T-helper 17 cell (primary cell): ENCODE data around the gene AUTS2. TPM values are rescaled to one million over a fixed set of nuclear protein-coding genes. Genes with fewer than 3 reads are reported as not detected.

Source experiments
- ATAC-seq: fragments of 150-1000 bp; cut with Tn5 transposase; 2 replicates; pipeline ENCODE4 v1.10.0; 2021; ENCODE audit warnings: mild to moderate bottlenecking, moderate library complexity
- DNase-seq, 3 donors: peaks; one replicate each; pipeline versions ENCODE4 v3.0.0 to v3.0.0-alpha.2; 2020 to 2021
- H3K9me3 ChIP-seq: one replicate; pipeline ENCODE4 v1.7.0; 2013; ENCODE audit warnings: low read length, mild to moderate bottlenecking; ENCODE audit not compliant: control insufficient read depth, poor library complexity, severe bottlenecking
- H3K27ac Mint-ChIP-seq: one replicate; pipeline ENCODE4 v1.8.0; 2022; ENCODE audit warnings: mild to moderate bottlenecking, moderate library complexity, mixed read lengths
- H3K27me3 Mint-ChIP-seq: one replicate; pipeline ENCODE4 v1.8.0; 2022; ENCODE audit warnings: mixed read lengths
- H3K36me3 Mint-ChIP-seq: one replicate; pipeline ENCODE4 v1.8.0; 2022; ENCODE audit warnings: low read depth, mixed read lengths
- H3K4me1 Mint-ChIP-seq: one replicate; pipeline ENCODE4 v1.8.0; 2022; ENCODE audit warnings: mild to moderate bottlenecking, mixed read lengths
- H3K4me3 Mint-ChIP-seq: one replicate; pipeline ENCODE4 v1.8.0; 2022; ENCODE audit warnings: mild to moderate bottlenecking, moderate library complexity, mixed read lengths
- total RNA-seq, 4 donors: library from RNA in 2 of 4; stranded (reverse) in 2 of 4; gene quantifications; one replicate each; pipeline ENCODE4 v1.2.3 and lab custom pipeline; 2022 to 2026

AUTS2 gene
- total RNA-seq, 2 donors from 2014 or later: 84.2 to 89.5 TPM

DNA sequence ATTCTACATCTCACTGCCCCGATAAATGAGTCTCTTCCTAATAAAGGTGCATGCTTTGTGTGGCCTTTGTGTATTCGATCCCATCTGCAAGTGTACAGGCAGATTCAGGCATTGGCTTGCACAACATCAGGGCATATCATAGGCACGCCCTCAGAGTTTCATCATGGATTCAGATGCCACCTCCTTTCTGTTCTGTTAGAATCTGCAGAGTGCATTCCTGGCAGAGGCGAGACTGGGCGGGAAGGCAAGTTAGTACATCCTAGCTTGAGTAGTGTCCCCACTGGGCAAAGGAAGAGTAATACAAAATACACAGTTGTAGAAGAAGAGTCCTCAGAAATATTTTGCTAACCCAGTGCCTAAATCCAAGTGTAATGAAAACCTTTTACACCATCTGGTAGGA, 1187.2 kb downstream of the AUTS2 start:
- no peak for DNase-seq
- H3K4me3 Mint-ChIP-seq: no peak overlapping the region
- no peaks in the 10 kb centered on the region for H3K9me3 ChIP-seq
- ATAC-seq: no peak
- H3K27ac Mint-ChIP-seq: peak overlapping the region; percentile 98
- H3K4me1 Mint-ChIP-seq: peaks cover 32% of the 10 kb centered on the region
- peaks cover 2% of the 10 kb centered on the region for H3K36me3 Mint-ChIP-seq
- H3K27me3 Mint-ChIP-seq: no peaks in the 10 kb centered on the region

DNA sequence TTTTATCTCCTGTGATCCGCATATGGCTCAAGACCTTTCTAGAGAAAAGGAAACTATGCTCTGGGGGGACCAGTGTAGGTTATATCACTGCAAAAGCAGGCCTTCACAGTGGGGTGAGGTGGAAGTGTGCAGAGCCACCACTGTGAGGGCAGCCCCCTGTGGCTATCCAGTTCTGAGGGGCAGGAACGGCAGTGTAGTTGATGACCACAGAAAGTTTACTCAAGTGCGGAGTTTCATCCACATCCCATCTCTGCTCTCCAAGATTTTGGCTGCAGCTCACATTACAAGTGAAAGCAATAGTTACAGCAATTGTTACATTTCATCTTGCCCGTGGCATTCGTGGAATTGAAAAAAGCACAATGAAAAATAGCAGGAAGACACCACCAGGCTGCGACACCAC, 1187.8 kb downstream of the AUTS2 start:
- ATAC-seq: no peak
- Mint-ChIP-seq H3K36me3 (peaks cover 4% of the 10 kb centered on the region), H3K27me3 (no peaks in the 10 kb centered on the region), H3K4me1 (peaks cover 31% of the 10 kb centered on the region), H3K27ac (peak overlapping the region; percentile 98), H3K4me3 (peak overlapping the region; percentile 84)
- no peaks in the 10 kb centered on the region for H3K9me3 ChIP-seq
- no peak for DNase-seq

DNA sequence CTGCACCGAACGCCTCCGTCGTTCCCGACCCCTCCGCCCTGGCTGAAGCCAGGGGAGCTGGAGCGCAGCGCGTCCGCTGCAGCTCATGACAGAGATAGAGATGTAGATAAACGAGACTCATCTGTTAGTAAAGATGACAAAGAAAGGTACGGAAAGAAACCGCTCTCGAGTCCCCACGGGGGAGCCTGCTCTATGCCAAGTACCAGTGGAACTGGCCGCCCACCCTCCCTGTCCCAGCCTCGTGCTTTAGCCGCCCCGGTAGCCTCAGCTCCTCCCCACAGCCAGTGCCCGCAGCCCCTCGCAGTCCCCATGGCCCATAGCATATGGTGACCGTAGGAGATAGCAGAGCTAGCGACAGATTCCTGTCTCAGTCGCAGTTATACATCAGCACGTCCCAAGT, 1189.0 kb downstream of the AUTS2 start:
- no peak for ATAC-seq
- Mint-ChIP-seq H3K36me3 (peaks cover 4% of the 10 kb centered on the region), H3K4me3 (peak overlapping the region; percentile 84), H3K27ac (peak overlapping the region; percentile 98), H3K27me3 (no peaks in the 10 kb centered on the region), H3K4me1 (peaks cover 27% of the 10 kb centered on the region)
- DNase-seq: no peak
- H3K9me3 ChIP-seq: no peaks in the 10 kb centered on the region

DNA sequence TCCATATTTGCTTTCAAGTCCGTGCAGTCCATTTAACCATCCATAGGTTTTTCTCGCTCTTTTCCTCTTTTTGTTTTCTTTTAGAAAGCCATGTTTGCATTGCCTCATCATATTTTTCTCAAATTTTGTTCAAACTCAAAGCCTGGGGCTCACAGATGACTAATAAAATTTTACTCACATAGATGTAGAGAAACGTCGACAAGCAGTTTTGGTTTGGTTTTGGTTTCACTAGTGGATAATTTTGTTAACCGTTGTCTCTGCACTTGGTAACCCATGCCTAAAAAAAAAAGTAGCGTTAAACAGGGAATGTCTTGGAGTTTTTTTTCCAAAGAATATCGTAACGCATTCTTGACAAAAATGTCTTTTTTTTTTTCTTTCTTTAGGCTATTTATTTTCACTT, 1189.5 kb downstream of the AUTS2 start:
- H3K9me3 ChIP-seq: no peaks in the 10 kb centered on the region
- Mint-ChIP-seq H3K4me3 (peak overlapping the region; percentile 84), H3K36me3 (peaks cover 4% of the 10 kb centered on the region), H3K4me1 (peaks cover 27% of the 10 kb centered on the region), H3K27me3 (no peaks in the 10 kb centered on the region), H3K27ac (peak overlapping the region; percentile 98)
- no peak for DNase-seq
- peak; percentile 53 for ATAC-seq

DNA sequence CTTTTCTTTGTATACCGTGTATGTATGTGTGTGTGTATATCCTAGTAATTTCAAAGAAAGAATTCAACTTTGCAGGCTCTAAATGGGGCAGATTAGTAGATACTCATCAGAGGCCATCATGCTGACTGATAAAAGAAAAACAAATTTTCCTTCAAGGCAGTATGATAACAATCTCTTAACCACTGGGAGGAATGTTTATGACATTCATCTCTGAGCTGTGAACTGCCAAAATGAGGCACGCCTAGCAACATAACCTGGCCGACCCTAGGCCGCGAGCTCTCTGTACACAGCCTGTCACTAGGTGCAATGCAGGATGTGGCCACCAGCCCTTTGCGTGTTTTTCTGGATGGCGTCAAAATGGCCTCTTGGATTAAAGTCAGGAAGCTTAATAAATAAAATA, 1190.0 kb downstream of the AUTS2 start:
- peaks cover 27% of the 10 kb centered on the region for H3K4me1 Mint-ChIP-seq
- ATAC-seq: peak; percentile 93
- peak overlapping the region; percentile 98 for H3K27ac Mint-ChIP-seq
- H3K4me3 Mint-ChIP-seq: peak overlapping the region; percentile 84
- no peaks in the 10 kb centered on the region for H3K9me3 ChIP-seq
- H3K36me3 Mint-ChIP-seq: peaks cover 4% of the 10 kb centered on the region
- DNase-seq: peak in 2 of 3 donors; percentile 52 to 59
- H3K27me3 Mint-ChIP-seq: no peaks in the 10 kb centered on the region

DNA sequence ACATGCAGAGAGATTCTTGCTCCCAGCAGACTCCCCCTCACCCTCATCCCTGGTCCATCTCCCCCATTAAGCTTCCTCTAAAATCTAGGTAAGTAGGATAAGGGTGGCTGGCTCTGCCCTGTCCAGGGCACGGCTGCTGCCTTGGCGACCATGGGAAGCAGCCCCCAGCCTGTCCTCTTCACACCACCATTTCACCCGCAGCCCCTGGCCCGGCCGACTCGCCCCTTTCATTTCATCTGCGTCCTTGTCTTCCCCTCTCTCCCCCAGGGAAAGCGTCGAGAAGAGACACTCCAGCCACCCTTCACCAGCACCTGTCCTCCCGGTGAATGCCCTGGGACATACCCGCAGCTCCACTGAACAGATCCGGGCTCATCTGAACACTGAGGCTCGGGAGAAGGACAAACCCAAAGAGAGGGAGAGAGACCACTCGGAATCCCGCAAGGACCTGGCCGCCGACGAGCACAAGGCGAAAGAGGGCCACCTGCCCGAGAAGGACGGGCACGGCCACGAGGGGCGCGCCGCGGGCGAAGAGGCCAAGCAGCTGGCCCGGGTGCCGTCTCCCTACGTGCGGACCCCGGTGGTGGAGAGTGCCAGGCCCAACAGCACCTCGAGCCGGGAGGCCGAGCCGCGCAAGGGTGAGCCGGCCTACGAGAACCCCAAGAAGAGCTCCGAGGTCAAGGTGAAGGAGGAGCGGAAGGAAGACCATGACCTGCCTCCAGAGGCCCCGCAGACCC, 1191.4 kb downstream of the AUTS2 start:
- Mint-ChIP-seq H3K27me3 (no peaks in the 10 kb centered on the region), H3K4me3 (peak overlapping the region; percentile 8), H3K27ac (peak overlapping the region; percentile 98), H3K4me1 (peaks cover 27% of the 10 kb centered on the region), H3K36me3 (peaks cover 4% of the 10 kb centered on the region)
- H3K9me3 ChIP-seq: no peaks in the 10 kb centered on the region
- ATAC-seq: no peak
- no peak for DNase-seq

DNA sequence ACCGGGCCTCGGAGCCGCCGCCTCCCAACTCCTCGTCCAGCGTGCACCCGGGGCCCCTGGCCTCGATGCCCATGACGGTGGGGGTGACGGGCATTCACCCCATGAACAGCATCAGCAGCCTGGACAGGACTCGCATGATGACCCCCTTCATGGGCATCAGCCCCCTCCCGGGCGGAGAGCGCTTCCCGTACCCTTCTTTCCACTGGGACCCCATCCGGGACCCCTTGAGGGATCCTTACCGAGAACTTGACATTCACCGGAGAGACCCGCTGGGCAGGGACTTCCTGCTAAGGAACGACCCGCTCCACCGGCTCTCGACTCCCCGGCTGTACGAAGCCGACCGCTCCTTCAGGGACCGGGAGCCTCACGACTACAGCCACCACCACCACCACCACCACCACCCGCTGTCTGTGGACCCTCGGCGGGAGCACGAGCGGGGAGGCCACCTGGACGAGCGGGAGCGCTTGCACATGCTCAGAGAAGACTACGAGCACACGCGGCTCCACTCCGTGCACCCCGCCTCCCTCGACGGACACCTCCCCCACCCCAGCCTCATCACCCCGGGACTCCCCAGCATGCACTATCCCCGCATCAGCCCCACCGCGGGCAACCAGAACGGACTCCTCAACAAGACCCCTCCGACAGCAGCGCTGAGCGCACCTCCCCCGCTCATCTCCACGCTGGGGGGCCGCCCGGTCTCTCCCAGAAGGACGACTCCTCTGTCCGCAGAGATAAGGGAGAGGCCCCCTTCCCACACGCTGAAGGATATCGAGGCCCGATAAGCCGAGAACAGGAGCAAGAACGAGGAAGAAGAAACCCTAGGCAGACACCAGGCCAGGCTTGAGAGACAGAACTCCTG, 1192.2 kb downstream of the AUTS2 start:
- H3K27ac Mint-ChIP-seq: peak overlapping the region; percentile 98
- H3K27me3 Mint-ChIP-seq: no peaks in the 10 kb centered on the region
- H3K4me3 Mint-ChIP-seq: no peak overlapping the region
- peaks cover 4% of the 10 kb centered on the region for H3K36me3 Mint-ChIP-seq
- no peaks in the 10 kb centered on the region for H3K9me3 ChIP-seq
- H3K4me1 Mint-ChIP-seq: peaks cover 27% of the 10 kb centered on the region
- no peak for ATAC-seq
- no peak for DNase-seq

DNA sequence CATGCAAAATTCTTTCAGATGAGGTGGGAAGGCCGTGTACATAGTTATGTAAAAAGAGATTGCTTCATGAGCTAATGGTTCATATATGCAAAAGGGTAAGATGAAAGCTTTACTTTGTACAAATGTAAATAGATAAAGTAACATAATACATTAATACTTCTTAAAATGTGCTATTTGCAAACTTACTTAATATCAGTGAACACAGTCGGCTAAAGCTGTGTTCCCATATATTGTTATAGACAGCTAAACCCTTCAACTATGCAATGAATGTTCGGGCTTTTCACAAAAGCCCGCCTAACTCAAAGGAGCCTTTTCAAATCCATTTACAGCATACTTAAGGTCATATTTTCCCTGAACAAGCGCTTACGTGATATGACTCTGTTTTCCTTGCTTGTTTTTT, 1193.1 kb downstream of the AUTS2 start:
- Mint-ChIP-seq H3K36me3 (peaks cover 4% of the 10 kb centered on the region), H3K4me3 (no peak overlapping the region), H3K27me3 (no peaks in the 10 kb centered on the region), H3K27ac (peak overlapping the region; percentile 71), H3K4me1 (peaks cover 24% of the 10 kb centered on the region)
- ATAC-seq (no peak), DNase-seq (no peak)
- H3K9me3 ChIP-seq: no peaks in the 10 kb centered on the region

DNA sequence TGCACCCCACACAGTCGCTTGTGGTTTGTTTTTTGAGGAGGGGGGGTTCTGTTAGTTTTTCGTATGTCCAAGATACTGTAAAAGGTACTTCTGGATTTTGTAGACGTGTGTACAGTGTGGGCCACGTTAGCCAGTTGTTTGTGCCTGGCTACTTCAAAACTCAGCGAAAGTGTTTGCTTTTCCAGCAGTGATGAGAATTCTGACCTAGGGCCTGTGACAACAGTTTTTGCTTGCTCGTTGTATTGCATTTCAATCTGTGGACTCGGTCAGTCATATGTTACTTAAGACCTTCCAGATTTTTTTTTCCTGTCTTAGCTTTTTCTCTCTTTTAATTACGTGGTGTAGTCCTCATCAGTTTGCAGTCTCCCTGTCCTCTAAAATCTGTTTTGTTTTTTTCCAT, 1194.8 kb downstream of the AUTS2 start:
- peaks cover 20% of the 10 kb centered on the region for H3K4me1 Mint-ChIP-seq
- no peaks in the 10 kb centered on the region for H3K9me3 ChIP-seq
- no peak for ATAC-seq
- H3K36me3 Mint-ChIP-seq: peaks cover 4% of the 10 kb centered on the region
- DNase-seq: no peak
- no peaks in the 10 kb centered on the region for H3K27me3 Mint-ChIP-seq
- no peak overlapping the region for H3K4me3 Mint-ChIP-seq
- peak overlapping the region; percentile 53 for H3K27ac Mint-ChIP-seq

DNA sequence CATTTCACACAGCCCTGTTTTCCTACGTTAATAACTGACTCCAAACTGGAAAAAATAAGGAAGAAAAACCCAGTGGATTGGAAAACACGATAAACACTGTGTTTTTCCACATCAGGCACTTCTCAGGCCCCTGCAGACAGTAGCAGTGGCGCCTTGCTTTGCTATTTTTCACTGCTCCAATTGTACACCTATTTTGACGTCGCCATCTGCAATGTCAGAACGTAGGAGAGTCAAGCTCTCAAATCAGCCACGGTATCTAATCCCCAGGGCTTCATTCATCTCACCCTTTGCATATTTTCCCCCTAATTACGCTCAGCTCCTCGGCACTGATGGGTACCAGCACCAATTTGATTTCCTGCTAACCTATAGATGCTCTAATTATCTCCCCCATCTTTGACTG, 1195.5 kb downstream of the AUTS2 start:
- H3K4me1 Mint-ChIP-seq: peaks cover 15% of the 10 kb centered on the region
- no peak for DNase-seq
- no peak overlapping the region for H3K4me3 Mint-ChIP-seq
- no peak overlapping the region for H3K27ac Mint-ChIP-seq
- peaks cover 4% of the 10 kb centered on the region for H3K36me3 Mint-ChIP-seq
- H3K27me3 Mint-ChIP-seq: no peaks in the 10 kb centered on the region
- no peak for ATAC-seq
- no peaks in the 10 kb centered on the region for H3K9me3 ChIP-seq

DNA sequence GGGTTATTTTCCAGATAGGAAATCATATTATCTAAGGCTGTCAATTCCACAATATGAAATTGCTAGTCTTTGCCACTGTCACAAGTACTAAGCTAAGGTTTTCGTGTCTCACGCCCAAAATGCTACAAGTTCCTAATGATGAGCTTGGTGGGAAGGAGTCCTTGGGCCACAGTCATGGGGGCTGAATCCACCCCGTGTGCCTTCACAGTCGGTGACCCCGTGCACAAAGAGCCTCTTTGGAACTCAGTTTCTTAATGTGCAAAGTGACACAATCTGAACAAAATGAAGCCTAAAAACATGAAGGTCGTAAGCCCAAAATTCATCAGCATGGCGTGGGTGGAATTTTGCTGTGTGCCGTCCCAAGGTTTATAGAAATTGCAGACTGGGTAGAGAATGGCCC, 1196.7 kb downstream of the AUTS2 start:
- DNase-seq: no peak
- H3K4me3 Mint-ChIP-seq: no peak overlapping the region
- peaks cover 2% of the 10 kb centered on the region for H3K9me3 ChIP-seq
- H3K27ac Mint-ChIP-seq: peak overlapping the region; percentile 0
- peaks cover 9% of the 10 kb centered on the region for H3K4me1 Mint-ChIP-seq
- no peak for ATAC-seq
- H3K27me3 Mint-ChIP-seq: no peaks in the 10 kb centered on the region
- H3K36me3 Mint-ChIP-seq: peaks cover 2% of the 10 kb centered on the region

DNA sequence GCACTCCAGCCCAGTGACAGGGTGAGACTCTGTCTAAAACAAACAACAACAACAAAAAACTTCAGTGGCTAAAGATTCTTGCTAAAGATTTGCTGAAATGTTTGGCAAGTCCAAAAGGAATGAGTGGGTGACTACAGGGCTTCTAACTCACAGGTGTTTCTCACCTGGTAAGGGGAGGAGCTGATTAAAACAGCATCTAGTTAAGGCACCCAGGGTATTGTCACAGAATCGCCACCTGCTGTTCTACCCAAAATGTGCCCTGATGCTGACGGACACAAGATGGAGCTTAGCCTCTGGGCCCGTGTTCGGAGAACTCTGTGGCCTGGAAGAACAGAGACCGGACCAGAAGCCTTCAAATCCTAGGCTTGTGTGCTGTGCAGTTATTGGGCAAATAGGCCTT, 1197.7 kb downstream of the AUTS2 start:
- no peak overlapping the region for H3K4me3 Mint-ChIP-seq
- DNase-seq (no peak), ATAC-seq (no peak)
- H3K4me1 Mint-ChIP-seq: peaks cover 9% of the 10 kb centered on the region
- no peaks in the 10 kb centered on the region for H3K27me3 Mint-ChIP-seq
- H3K36me3 Mint-ChIP-seq: no peaks in the 10 kb centered on the region
- H3K27ac Mint-ChIP-seq: no peak overlapping the region
- H3K9me3 ChIP-seq: peaks cover 2% of the 10 kb centered on the region

DNA sequence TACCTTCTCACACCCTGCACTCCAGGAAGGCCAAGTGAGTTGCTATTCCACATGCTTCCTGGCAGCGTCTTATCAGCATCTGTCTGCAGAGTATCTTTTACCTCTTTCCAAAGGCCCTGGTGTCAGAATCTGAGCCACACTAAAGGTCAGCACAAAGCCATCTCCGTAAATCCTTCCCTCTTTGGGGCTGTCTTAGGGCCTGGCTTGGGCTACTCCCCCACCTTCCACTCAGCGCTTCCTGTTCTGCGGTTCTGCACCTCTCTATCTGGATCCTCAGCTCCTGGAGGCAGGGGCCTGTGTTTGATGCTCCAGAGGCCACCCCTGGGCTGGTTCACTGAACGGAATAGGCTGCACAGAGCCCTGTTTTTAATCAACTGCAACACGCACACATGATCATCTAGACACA, 1198.8 kb downstream of the AUTS2 start:
- Mint-ChIP-seq H3K27me3 (no peaks in the 10 kb centered on the region), H3K36me3 (no peaks in the 10 kb centered on the region), H3K27ac (peak overlapping the region; percentile 75), H3K4me3 (peak overlapping the region; percentile 33), H3K4me1 (peaks cover 9% of the 10 kb centered on the region)
- DNase-seq: no peak
- peak; percentile 56 for ATAC-seq
- H3K9me3 ChIP-seq: peaks cover 2% of the 10 kb centered on the region
